NCI-H1105 treated with DMSO at 0.1 percent for 48 hours (cell line): ENCODE measurements around the gene TNPO3.

Source experiments
- DNase-seq: peaks from one replicate; lab custom pipeline; 2025; lab: John Stamatoyannopoulos, UW

TNPO3 gene

GRCh38 chr7:128939075-128939860 is 115.6 kb downstream of the TNPO3 start:
- no peak for DNase-seq

GRCh38 chr7:128938544-128939074 is 116.3 kb downstream of the TNPO3 start:
- DNase-seq, result peak; percentile 22

- peak; percentile 33 for DNase-seq
Observed at GRCh38 chr7:128937647-128938543, 117.0 kb downstream of the TNPO3 start, which contains the start of gene IRF5. IRF5 (plus strand) TSS chr7:128937927; CDS start chr7:128942082, 4,155 bp downstream.

- DNase-seq, result no peak
Observed at GRCh38 chr7:128937271-128937646, 117.7 kb downstream of the TNPO3 start.

- no peak for DNase-seq
Observed at GRCh38 chr7:128936798-128937197, 118.1 kb downstream of the TNPO3 start.

- no peak for DNase-seq
Observed at GRCh38 chr7:128935342-128935730, 119.6 kb downstream of the TNPO3 start.

GRCh38 chr7:128934361-128935341 is 120.3 kb downstream of the TNPO3 start:
- no peak for DNase-seq

- DNase-seq, result no peak
Observed at GRCh38 chr7:128933180-128933891, 121.6 kb downstream of the TNPO3 start.

- DNase-seq, result no peak
Observed at GRCh38 chr7:128932862-128933179, 122.1 kb downstream of the TNPO3 start.

- no peak for DNase-seq
Observed at GRCh38 chr7:128931965-128932861, 122.7 kb downstream of the TNPO3 start.

- DNase-seq, result no peak
Observed at GRCh38 chr7:128931190-128931798, 123.6 kb downstream of the TNPO3 start.

GRCh38 chr7:128928882-128929788 is 125.8 kb downstream of the TNPO3 start:
- DNase-seq, result no peak

- DNase-seq, result no peak
Observed at GRCh38 chr7:128928159-128928813, 126.6 kb downstream of the TNPO3 start.

GRCh38 chr7:128924707-128925588 is 130.0 kb downstream of the TNPO3 start:
- no peak for DNase-seq

- DNase-seq, result no peak
Observed at GRCh38 chr7:128923411-128923800, 131.5 kb downstream of the TNPO3 start.

GRCh38 chr7:128922496-128923410 is 132.2 kb downstream of the TNPO3 start:
- no peak for DNase-seq
